GM18526 (cell line): ENCODE measurements around the gene GABARAPL1.

ENCODE experiments used
- POLR2A ChIP-seq: IDR thresholded peaks from 3 replicates; pipeline ENCODE4 v1.6.1; 2011; ENCODE audit not compliant: insufficient read length; ENCODE audit errors: extremely low read depth

GABARAPL1 gene

GRCh38 chr12:10215436-10215835 lies 2.8 kb downstream of the GABARAPL1 start:
- no peak for TF ChIP-seq POLR2A

GRCh38 chr12:10218021-10218420 lies 5.3 kb downstream of the GABARAPL1 start:
- no peak for TF ChIP-seq POLR2A

DNA sequence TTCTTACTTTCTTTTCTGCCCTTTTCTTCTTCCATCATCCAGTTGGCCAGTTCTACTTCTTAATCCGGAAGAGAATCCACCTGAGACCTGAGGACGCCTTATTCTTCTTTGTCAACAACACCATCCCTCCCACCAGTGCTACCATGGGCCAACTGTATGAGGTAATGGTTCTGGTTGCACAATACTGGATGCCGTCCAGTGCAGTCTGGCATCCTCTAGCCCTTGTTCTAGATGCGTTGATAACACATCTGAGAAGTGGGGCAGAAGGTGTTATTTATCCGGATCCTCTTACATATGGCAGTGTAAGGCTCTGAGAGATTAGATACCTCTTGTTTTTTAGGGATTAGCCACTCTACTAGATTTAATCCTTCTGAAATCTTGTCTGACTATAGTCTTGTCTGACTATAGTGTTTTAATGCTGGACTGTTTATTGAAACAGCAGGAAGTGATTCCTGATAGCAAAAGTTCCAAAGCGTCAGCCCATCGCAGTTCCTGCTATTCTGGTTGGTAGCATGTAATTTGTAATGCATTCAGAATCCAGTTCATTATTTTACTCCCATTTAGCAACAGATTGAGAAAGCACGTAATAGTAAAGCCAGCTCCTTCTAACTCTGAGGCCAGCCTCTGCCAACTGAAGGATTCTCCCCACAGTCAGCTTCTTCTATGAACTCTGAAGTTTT lies 7.9 kb downstream of the GABARAPL1 start:
- no peak for TF ChIP-seq POLR2A

DNA sequence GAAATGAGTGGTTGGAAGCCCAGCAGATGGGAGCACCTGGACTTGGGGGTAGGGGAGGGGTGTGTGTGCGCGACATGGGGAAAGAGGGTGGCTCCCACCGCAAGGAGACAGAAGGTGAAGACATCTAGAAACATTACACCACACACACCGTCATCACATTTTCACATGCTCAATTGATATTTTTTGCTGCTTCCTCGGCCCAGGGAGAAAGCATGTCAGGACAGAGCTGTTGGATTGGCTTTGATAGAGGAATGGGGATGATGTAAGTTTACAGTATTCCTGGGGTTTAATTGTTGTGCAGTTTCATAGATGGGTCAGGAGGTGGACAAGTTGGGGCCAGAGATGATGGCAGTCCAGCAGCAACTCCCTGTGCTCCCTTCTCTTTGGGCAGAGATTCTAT lies 9.2 kb downstream of the GABARAPL1 start:
- no peak for TF ChIP-seq POLR2A

GRCh38 chr12:10223208-10223607 lies 10.5 kb downstream of the GABARAPL1 start:
- TF ChIP-seq POLR2A = no peak

DNA sequence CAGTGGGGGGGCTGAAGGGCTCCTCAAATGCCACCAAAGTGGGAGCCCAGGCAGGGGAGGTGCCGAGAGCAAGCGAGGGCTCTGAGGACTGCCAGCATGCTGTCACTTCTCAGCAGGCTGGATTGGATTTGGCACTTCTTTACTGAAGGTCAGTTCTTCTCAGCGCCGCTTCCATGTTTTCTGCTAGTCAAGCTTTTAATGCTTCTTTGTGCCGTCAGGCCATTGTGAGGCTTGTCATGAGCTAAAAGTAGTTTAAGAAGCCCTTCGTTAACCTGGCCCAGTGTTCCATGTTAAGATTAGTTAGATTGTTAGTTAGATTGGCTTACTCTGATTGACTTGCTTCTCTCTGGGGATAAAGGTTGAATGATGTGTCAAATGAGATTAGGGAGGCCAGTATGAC lies 13.4 kb downstream of the GABARAPL1 start:
- no peak for TF ChIP-seq POLR2A

DNA sequence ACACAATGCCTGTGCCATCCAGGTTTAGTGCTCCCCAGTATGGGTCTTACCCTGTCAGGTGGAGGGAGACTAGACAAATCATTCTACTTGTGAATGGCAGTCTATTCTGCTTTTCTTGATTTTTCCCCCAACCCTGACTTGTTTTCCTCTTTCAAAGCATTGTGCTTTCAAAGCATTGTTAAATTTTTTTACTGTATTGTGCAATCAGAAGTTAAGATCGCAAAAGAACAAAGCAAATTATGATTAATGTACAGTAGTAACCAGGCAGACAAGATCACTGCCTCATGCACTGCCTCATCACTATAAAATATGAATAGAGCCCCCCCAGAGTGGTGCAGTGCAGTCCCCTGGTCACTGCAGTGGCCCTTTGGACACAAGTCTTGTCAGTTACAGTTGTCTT lies 14.1 kb downstream of the GABARAPL1 start:
- no peak for TF ChIP-seq POLR2A

GRCh38 chr12:10227648-10228047 lies 15.0 kb downstream of the GABARAPL1 start:
- no peak for TF ChIP-seq POLR2A

DNA sequence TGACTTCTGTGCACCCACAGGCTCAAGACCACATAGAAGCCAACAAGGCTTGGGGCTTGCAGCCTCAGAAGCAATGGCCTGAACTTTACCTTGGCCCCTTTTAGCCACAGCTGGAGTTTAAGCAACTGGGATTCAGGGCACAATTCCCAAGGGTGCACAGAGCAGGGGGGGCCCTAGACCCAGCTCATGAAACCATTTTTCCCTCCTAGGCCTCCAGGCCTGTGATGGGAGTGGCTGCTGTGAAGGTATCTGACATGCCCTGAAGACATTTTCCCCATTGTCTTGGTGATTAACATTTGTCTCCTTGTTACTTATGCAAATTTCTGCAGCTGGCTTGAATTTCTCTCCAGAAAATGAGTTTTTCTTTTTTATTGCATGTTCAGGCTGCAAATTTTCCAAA lies 21.9 kb downstream of the GABARAPL1 start:
- TF ChIP-seq POLR2A = no peak

DNA sequence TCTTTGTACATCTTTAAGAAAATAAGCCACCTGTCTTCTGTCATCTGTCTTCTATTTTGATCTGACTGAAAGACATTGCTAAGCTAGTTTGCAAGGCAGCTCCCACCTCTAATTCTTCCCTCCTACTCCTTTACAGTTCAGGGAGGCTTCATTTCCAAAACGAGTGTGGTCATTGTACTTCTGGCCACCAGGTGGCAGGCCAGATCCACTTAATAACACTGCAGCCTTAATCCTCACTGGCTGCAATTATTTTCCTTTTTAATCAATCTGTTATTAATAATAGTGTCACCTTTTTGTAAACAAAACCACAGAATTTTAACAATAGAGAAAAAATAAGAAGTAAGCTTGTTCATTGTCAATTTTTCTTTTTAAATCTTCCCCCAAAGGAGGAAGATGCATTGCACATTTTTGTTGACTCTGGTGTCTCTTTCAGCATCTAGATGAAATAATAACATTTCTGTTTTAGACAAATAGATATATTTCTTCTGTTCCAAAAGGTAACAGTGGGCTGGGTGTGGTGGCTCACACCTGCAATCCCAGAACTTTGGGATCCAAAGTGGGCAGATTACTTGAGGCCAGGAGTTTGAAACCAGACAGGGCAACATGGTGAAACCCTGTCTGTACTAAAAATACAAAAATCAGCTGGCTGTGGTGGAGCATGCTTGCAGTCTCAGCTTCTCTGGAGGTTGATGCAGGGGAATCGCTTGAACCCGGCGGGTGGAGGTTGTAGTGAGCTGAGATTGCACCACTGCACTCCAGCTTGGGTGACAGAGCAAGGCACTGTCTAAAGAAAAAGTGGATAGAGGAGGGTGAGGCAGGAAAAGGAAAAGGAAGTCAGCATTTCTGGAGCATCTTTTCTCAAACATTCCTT lies 23.3 kb downstream of the GABARAPL1 start:
- no peak for TF ChIP-seq POLR2A

DNA sequence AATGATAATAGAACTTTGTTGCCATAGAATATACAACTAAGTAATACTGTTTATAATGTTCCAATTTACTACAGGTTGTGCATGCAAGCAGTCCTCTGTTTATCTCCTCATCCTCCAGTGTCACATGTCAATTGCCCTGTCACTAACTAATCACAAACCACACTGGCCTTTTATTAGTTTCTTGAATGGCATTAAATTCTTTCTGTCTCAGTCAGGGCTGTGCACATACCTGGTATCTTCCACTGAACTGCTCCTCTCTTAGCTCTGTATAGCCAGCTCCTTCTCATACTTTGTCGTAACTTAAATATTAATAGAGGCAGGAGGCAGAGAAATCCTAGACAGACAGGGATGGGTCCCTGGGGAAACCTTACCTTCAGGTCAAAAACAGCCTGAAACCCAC lies 24.0 kb downstream of the GABARAPL1 start:
- no peak for TF ChIP-seq POLR2A

DNA sequence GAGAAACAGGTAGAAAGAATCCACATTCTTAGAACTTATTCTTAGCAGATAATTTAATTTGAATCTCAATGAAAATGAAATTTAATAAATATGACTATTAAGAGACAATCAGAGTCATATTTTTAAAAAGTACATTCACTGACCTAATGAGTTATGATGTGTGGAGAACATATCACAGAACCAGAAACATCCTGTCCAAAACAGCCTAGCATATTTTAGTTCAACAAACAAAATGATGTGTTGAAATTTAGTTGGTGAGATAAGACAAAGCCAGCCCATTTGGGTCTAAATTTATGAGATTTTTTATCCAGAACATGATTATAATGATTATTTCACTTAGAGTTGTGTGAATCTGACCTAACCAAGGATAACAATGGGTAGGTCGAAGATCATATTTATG lies 25.8 kb downstream of the GABARAPL1 start:
- TF ChIP-seq POLR2A = no peak

- no peak for TF ChIP-seq POLR2A
Measured at GRCh38 chr12:10241290-10241689, 28.6 kb downstream of the GABARAPL1 start.

- TF ChIP-seq POLR2A = no peak
Measured at GRCh38 chr12:10241727-10242126, 29.1 kb downstream of the GABARAPL1 start.

DNA sequence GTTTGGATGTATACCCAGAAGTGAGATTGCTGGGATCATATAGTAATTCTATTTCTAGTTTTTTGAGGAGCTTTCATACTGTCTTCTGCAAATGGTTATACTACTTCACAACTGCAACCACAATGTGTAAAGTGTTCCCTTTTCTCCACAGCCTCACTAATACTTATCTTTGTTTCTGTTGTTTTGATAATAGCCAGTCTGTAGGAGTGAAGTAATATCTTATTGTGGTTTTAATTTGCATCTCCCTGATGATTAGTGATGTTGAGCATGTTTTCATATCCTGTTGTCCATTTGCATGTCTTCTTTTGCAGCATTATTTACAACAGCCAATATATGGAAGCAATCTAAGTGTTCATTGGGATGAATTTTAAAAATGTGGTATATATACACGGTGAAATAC lies 29.9 kb downstream of the GABARAPL1 start:
- TF ChIP-seq POLR2A = no peak

- TF ChIP-seq POLR2A = no peak
Measured at GRCh38 chr12:10243818-10244520, 31.3 kb downstream of the GABARAPL1 start.
